ENCODE data around the gene PYGO2.

DNA sequence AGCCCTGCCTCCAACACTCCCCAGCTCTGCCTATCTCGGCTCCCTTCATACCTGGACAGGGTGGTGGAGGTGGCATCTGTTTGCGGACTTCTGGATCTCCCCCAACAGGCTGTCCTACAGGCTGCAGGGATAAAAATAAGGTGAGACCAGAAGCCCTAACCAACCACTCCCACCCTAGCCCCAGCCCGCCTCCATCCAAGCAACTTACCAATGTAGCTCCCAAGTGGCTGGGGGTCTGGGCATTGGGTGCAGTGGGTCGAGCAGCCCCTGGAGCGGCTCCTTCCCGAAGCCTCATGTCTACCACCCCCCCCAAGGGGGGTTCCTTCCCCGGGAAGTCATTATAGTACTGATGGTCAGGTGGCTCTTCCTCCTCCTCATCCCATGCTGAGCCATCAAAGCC lies 4.5 kb upstream of the PYGO2 start:
- TF ChIP-seq, protein P1, sequence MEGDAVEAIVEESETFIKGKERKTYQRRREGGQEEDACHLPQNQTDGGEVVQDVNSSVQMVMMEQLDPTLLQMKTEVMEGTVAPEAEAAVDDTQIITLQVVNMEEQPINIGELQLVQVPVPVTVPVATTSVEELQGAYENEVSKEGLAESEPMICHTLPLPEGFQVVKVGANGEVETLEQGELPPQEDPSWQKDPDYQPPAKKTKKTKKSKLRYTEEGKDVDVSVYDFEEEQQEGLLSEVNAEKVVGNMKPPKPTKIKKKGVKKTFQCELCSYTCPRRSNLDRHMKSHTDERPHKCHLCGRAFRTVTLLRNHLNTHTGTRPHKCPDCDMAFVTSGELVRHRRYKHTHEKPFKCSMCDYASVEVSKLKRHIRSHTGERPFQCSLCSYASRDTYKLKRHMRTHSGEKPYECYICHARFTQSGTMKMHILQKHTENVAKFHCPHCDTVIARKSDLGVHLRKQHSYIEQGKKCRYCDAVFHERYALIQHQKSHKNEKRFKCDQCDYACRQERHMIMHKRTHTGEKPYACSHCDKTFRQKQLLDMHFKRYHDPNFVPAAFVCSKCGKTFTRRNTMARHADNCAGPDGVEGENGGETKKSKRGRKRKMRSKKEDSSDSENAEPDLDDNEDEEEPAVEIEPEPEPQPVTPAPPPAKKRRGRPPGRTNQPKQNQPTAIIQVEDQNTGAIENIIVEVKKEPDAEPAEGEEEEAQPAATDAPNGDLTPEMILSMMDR (IDR thresholded peaks at IDR 0.05) = no peak
- no peak for TF ChIP-seq POLR2A (IDR thresholded peaks at IDR 0.05)
